Gastroesophageal sphincter (tissue), 3 donors: ENCODE measurements around the gene ADH5.

Experiments used
- CTCF ChIP-seq, 4 experiments: fragments of 200-600 bp in 2 of 4; fragments of 450-650 bp in 2 of 4; sonication (generic) in 1 of 4; IDR thresholded peaks; one replicate each; pipeline ENCODE4 v1.5.1; 2017 to 2019; ENCODE audit warnings: antibody characterized with exemption in 4 of 4, mild to moderate bottlenecking in 2 of 4, moderate library complexity in 2 of 4
- EP300 ChIP-seq: sonication (generic); formaldehyde crosslinking; IDR thresholded peaks from one replicate; pipeline ENCODE4 v1.6.1; 2017; ENCODE audit warnings: antibody characterized with exemption, mild to moderate bottlenecking
- POLR2A ChIP-seq, 2 donors: fragments of 450-650 bp; IDR thresholded peaks; one replicate each; pipeline ENCODE4 v1.6.1; 2017; ENCODE audit warnings: antibody characterized with exemption in 2 of 2, mild to moderate bottlenecking in 2 of 2, moderate library complexity in 1 of 2
- POLR2AphosphoS5 ChIP-seq: sonication (generic); formaldehyde crosslinking; IDR thresholded peaks from one replicate; pipeline ENCODE4 v1.6.1; 2017; ENCODE audit warnings: antibody characterized with exemption

- TF ChIP-seq CTCF (IDR thresholded peaks at IDR 0.05) (no peak), POLR2A (IDR thresholded peaks at IDR 0.05) (no peak), POLR2AphosphoS5 (no peak), EP300 (no peak)
Measured at GRCh38 chr4:99100876-99101275, 12.3 kb upstream of the ADH5 start.
